ENCODE results near the gene EEFSEC.
A peak's percentile ranks its signal among the peaks of the same experiment; 100 is the strongest.

Gene EEFSEC

GRCh38 chr3:128296469-128297251 lies 143.4 kb downstream of the EEFSEC start:
- Histone ChIP-seq H3K4ac (ENCODE audit: low read depth, low read length) (no peak overlapping the region), H3K79me2 (ENCODE audit: control insufficient read depth, insufficient read depth, low read length) (no peaks in the 10 kb centered on the region), H3K27me3 (ENCODE audit: insufficient read depth, low read length, poor library complexity) (no peaks in the 10 kb centered on the region), H3K18ac (ENCODE audit: low read length) (no peak overlapping the region), H2AK5ac (ENCODE audit: low read length) (no peak overlapping the region), H3K79me1 (ENCODE audit: low read length) (no peaks in the 10 kb centered on the region), H4K5ac (ENCODE audit: low read length) (no peak overlapping the region), H3K56ac (ENCODE audit: low read length) (no peak overlapping the region), H3K4me1 (ENCODE audit: control insufficient read depth, low read depth, low read length) (no peaks in the 10 kb centered on the region), H3K23ac (ENCODE audit: low read length) (no peak overlapping the region), H4K8ac (ENCODE audit: low read depth, low read length) (no peak overlapping the region), H3K9ac (ENCODE audit: low read length) (no peak overlapping the region), H3K36me3 (ENCODE audit: control insufficient read depth, insufficient read depth, low read length) (no peaks in the 10 kb centered on the region), H3K4me3 (ENCODE audit: low read length) (no peak overlapping the region), H2BK15ac (replicated peaks; ENCODE audit: low read depth) (no peak overlapping the region), H2BK5ac (ENCODE audit: low read length) (no peak overlapping the region), H3K4me2 (ENCODE audit: low read length) (no peak overlapping the region), H2BK120ac (ENCODE audit: low read depth, low read length) (no peak overlapping the region), H3K27ac (ENCODE audit: low read depth, low read length) (no peak overlapping the region)
- no CpG with 5 or more reads among the region's 10 CpGs for WGBS (ENCODE audit: extremely low coverage, insufficient coverage, low lambda C conversion rate)
- DNase-seq: no peak

DNA sequence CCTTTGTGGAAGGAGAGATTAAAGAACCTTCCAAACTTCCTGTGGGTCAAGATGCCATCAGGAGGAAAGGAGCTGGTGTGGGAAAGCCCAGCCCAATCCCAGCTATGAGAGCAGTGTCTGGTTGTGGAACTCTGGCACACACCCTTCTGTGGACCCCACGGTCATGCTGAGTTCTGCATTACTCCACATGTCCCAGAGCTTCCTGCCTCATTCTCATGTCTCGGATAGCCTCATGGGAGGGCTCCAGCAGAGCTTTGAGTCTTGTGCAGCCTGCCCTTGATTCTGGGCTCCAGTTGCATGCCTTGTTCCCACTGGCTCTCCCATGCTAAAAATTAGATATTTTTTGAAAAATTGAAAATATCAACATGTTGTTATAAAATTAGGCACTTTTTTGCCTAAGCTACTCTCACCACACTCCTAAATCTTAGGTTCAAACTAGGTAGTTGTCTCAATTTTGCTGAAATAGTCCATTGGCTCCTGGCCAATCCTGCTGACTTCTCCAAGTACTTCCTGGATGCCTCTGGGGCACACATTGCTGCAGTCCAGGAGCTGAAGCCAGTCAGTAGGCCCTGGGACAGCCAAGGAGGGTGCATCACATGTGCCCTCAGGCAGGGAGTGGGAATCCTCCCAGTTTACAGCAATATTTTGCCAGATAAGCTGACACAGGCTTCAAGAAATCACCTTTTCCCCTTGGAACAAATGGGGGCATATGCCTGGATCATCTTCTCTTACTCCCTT lies 144.3 kb downstream of the EEFSEC start:
- no CpG with 5 or more reads among the region's 2 CpGs for WGBS (ENCODE audit: extremely low coverage, insufficient coverage, low lambda C conversion rate)
- no peak for DNase-seq
- Histone ChIP-seq H3K4me2 (ENCODE audit: low read length) (no peak overlapping the region), H3K79me2 (ENCODE audit: control insufficient read depth, insufficient read depth, low read length) (no peaks in the 10 kb centered on the region), H3K27ac (ENCODE audit: low read depth, low read length) (no peak overlapping the region), H2BK15ac (replicated peaks; ENCODE audit: low read depth) (no peak overlapping the region), H3K18ac (ENCODE audit: low read length) (no peak overlapping the region), H4K5ac (ENCODE audit: low read length) (no peak overlapping the region), H3K23ac (ENCODE audit: low read length) (no peak overlapping the region), H2BK5ac (ENCODE audit: low read length) (no peak overlapping the region), H3K79me1 (ENCODE audit: low read length) (no peaks in the 10 kb centered on the region), H3K56ac (ENCODE audit: low read length) (no peak overlapping the region), H3K9ac (ENCODE audit: low read length) (no peak overlapping the region), H3K4me3 (ENCODE audit: low read length) (no peak overlapping the region), H3K36me3 (ENCODE audit: control insufficient read depth, insufficient read depth, low read length) (no peaks in the 10 kb centered on the region), H4K8ac (ENCODE audit: low read depth, low read length) (no peak overlapping the region), H3K27me3 (ENCODE audit: insufficient read depth, low read length, poor library complexity) (no peaks in the 10 kb centered on the region), H3K4ac (ENCODE audit: low read depth, low read length) (no peak overlapping the region), H3K4me1 (ENCODE audit: control insufficient read depth, low read depth, low read length) (no peaks in the 10 kb centered on the region), H2BK120ac (ENCODE audit: low read depth, low read length) (no peak overlapping the region), H2AK5ac (ENCODE audit: low read length) (no peak overlapping the region)

DNA sequence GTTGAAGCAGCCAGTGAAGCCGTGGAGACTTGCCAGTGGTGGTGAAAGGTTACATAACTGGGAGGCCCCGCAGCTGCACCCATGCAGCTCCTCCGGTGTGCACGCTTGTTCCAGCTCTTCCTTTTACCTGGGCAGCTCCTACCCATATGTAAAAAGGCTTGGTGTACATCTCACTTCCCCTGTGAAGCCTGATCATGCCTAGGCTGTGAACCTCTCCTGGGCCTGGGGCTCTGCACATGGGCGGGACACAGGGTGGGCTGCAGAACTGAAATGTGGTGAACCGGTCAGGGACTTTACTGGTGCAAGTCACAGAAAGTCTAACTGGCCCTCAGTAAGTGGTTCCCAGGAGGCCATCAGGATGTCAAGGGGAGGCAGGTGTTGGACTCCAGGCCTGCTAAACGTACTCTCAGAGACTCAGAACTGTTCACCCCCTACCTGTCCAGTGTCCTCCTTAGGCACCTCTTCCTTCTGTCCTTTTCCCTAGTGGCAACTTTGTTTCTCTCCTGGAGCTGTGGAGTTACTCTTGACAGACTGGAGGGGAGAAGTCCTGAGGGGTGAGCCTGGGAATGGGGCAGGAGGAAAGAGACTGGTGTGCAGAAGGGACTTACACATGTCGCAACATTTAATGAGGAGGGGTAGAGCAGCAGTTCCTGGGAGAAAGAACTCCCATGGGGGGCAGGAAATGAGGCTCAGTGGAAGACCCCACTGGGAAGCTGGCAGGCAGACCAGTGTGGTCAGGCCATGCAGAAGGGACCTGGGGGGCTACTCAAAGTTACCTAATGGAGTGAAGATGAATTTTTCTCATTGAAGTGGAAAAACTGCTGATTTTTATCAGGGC lies 148.1 kb downstream of the EEFSEC start:
- Histone ChIP-seq H3K9ac (ENCODE audit: low read length) (no peak overlapping the region), H2BK5ac (ENCODE audit: low read length) (no peak overlapping the region), H3K18ac (ENCODE audit: low read length) (no peak overlapping the region), H3K4me3 (ENCODE audit: low read length) (no peak overlapping the region), H4K8ac (ENCODE audit: low read depth, low read length) (no peak overlapping the region), H3K79me1 (ENCODE audit: low read length) (no peaks in the 10 kb centered on the region), H3K56ac (ENCODE audit: low read length) (no peak overlapping the region), H3K4me1 (ENCODE audit: control insufficient read depth, low read depth, low read length) (no peaks in the 10 kb centered on the region), H2BK15ac (replicated peaks; ENCODE audit: low read depth) (no peak overlapping the region), H4K5ac (ENCODE audit: low read length) (no peak overlapping the region), H3K4ac (ENCODE audit: low read depth, low read length) (no peak overlapping the region), H3K4me2 (ENCODE audit: low read length) (no peak overlapping the region), H3K36me3 (ENCODE audit: control insufficient read depth, insufficient read depth, low read length) (no peaks in the 10 kb centered on the region), H2BK120ac (ENCODE audit: low read depth, low read length) (no peak overlapping the region), H3K79me2 (ENCODE audit: control insufficient read depth, insufficient read depth, low read length) (no peaks in the 10 kb centered on the region), H3K23ac (ENCODE audit: low read length) (no peak overlapping the region), H3K27ac (ENCODE audit: low read depth, low read length) (no peak overlapping the region), H3K27me3 (ENCODE audit: insufficient read depth, low read length, poor library complexity) (no peaks in the 10 kb centered on the region), H2AK5ac (ENCODE audit: low read length) (no peak overlapping the region)
- no CpG with 5 or more reads among the region's 8 CpGs for WGBS (ENCODE audit: extremely low coverage, insufficient coverage, low lambda C conversion rate)
- DNase-seq: no peak

DNA sequence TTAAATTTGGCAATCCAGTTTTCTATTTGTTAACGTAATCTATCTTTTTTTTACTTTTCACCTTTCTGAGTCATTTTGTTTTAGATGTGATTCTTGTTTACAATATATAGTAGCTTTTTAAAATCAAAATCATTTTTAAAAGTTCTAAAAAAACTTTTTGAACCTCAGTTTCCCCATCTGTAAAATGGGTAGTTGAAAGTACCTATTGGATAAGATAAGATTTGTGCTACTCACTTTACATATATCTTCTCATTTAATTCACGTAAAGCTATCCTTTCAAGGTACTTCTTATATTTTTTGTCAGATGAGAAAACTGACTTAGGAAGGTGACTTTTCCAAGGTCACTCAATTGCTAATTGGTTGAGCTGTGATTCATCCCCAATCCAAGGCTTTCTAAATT lies 153.2 kb downstream of the EEFSEC start:
- Histone ChIP-seq H4K8ac (ENCODE audit: low read depth, low read length) (no peak overlapping the region), H2BK5ac (ENCODE audit: low read length) (no peak overlapping the region), H3K9ac (ENCODE audit: low read length) (no peak overlapping the region), H3K4me3 (ENCODE audit: low read length) (no peak overlapping the region), H3K4me1 (ENCODE audit: control insufficient read depth, low read depth, low read length) (no peaks in the 10 kb centered on the region), H3K18ac (ENCODE audit: low read length) (no peak overlapping the region), H3K27me3 (ENCODE audit: insufficient read depth, low read length, poor library complexity) (no peaks in the 10 kb centered on the region), H3K27ac (ENCODE audit: low read depth, low read length) (no peak overlapping the region), H3K56ac (ENCODE audit: low read length) (no peak overlapping the region), H2BK15ac (replicated peaks; ENCODE audit: low read depth) (no peak overlapping the region), H2AK5ac (ENCODE audit: low read length) (no peak overlapping the region), H3K4ac (ENCODE audit: low read depth, low read length) (no peak overlapping the region), H4K5ac (ENCODE audit: low read length) (no peak overlapping the region), H3K36me3 (ENCODE audit: control insufficient read depth, insufficient read depth, low read length) (no peaks in the 10 kb centered on the region), H2BK120ac (ENCODE audit: low read depth, low read length) (no peak overlapping the region), H3K79me2 (ENCODE audit: control insufficient read depth, insufficient read depth, low read length) (no peaks in the 10 kb centered on the region), H3K79me1 (ENCODE audit: low read length) (no peaks in the 10 kb centered on the region), H3K23ac (ENCODE audit: low read length) (no peak overlapping the region), H3K4me2 (ENCODE audit: low read length) (no peak overlapping the region)
- WGBS (ENCODE audit: extremely low coverage, insufficient coverage, low lambda C conversion rate): no CpG with 5 or more reads among the region's 2 CpGs
- no peak for DNase-seq

GRCh38 chr3:128307029-128307633 lies 153.8 kb downstream of the EEFSEC start:
- Histone ChIP-seq H3K36me3 (ENCODE audit: control insufficient read depth, insufficient read depth, low read length) (no peaks in the 10 kb centered on the region), H2BK5ac (ENCODE audit: low read length) (no peak overlapping the region), H3K4me2 (ENCODE audit: low read length) (no peak overlapping the region), H3K27me3 (ENCODE audit: insufficient read depth, low read length, poor library complexity) (no peaks in the 10 kb centered on the region), H3K4me3 (ENCODE audit: low read length) (no peak overlapping the region), H2AK5ac (ENCODE audit: low read length) (no peak overlapping the region), H3K9ac (ENCODE audit: low read length) (no peak overlapping the region), H3K27ac (ENCODE audit: low read depth, low read length) (no peak overlapping the region), H3K4me1 (ENCODE audit: control insufficient read depth, low read depth, low read length) (no peaks in the 10 kb centered on the region), H3K4ac (ENCODE audit: low read depth, low read length) (no peak overlapping the region), H2BK15ac (replicated peaks; ENCODE audit: low read depth) (no peak overlapping the region), H4K8ac (ENCODE audit: low read depth, low read length) (no peak overlapping the region), H3K18ac (ENCODE audit: low read length) (no peak overlapping the region), H3K56ac (ENCODE audit: low read length) (no peak overlapping the region), H4K5ac (ENCODE audit: low read length) (no peak overlapping the region), H3K79me2 (ENCODE audit: control insufficient read depth, insufficient read depth, low read length) (no peaks in the 10 kb centered on the region), H2BK120ac (ENCODE audit: low read depth, low read length) (no peak overlapping the region), H3K79me1 (ENCODE audit: low read length) (no peaks in the 10 kb centered on the region), H3K23ac (ENCODE audit: low read length) (no peak overlapping the region)
- DNase-seq: peak; percentile 21
- no CpG with 5 or more reads among the region's 3 CpGs for WGBS (ENCODE audit: extremely low coverage, insufficient coverage, low lambda C conversion rate)

All from mesendoderm (in vitro differentiated cells).